H9 (cell line): ENCODE measurements around the gene FBXO5. TPM values are rescaled to one million over a fixed set of nuclear protein-coding genes. Genes with fewer than 3 reads are reported as not detected.
A peak's percentile ranks its signal among the peaks of the same experiment; 100 is the strongest.

ENCODE experiments used
- DNase-seq: peaks from one replicate; pipeline ENCODE4 v3.0.0-alpha.2; 2017
- H2AFZ ChIP-seq: one replicate; pipeline ENCODE4 v1.6.1; 2013; ENCODE audit warnings: mild to moderate bottlenecking, low read length, control low read depth, moderate library complexity
- H2AK5ac ChIP-seq: 2 replicates; pipeline ENCODE4 v1.6.1; 2013; ENCODE audit warnings: low read length, control low read depth, mixed read lengths; ENCODE audit not compliant: insufficient read length
- H2BK120ac ChIP-seq: one replicate; pipeline ENCODE4 v1.6.1; 2013; ENCODE audit warnings: low read depth, mild to moderate bottlenecking, low read length, control low read depth, inconsistent platforms; ENCODE audit not compliant: poor library complexity, severe bottlenecking
- H2BK12ac ChIP-seq: 2 replicates; pipeline ENCODE4 v1.6.1; 2013; ENCODE audit warnings: low read length, control low read depth, mixed read lengths, low read depth; ENCODE audit not compliant: insufficient read length
- H2BK15ac ChIP-seq: 2 replicates; pipeline ENCODE4 v1.6.1; 2013; ENCODE audit warnings: low read depth, low read length, control low read depth
- H2BK20ac ChIP-seq: one replicate; pipeline ENCODE4 v1.6.1; 2013; ENCODE audit warnings: low read depth, mild to moderate bottlenecking, low read length, control low read depth, inconsistent platforms; ENCODE audit not compliant: poor library complexity, severe bottlenecking
- H2BK5ac ChIP-seq: 2 replicates; pipeline ENCODE4 v1.6.1; 2013; ENCODE audit warnings: low read length, control low read depth, mixed read lengths; ENCODE audit not compliant: insufficient read length
- H3K14ac ChIP-seq: 2 replicates; pipeline ENCODE4 v1.6.1; 2013; ENCODE audit warnings: low read length, control low read depth; ENCODE audit not compliant: insufficient read depth
- H3K18ac ChIP-seq: 2 replicates; pipeline ENCODE4 v1.6.1; 2013; ENCODE audit warnings: low read depth, mild to moderate bottlenecking, mixed read lengths, low read length, control low read depth; ENCODE audit not compliant: insufficient read length
- H3K23ac ChIP-seq: 2 replicates; pipeline ENCODE4 v1.6.1; 2013; ENCODE audit warnings: low read length, control low read depth, mixed read lengths, low read depth; ENCODE audit not compliant: insufficient read length
- H3K23me2 ChIP-seq: 2 replicates; pipeline ENCODE4 v1.6.1; 2013; ENCODE audit warnings: low read depth, mild to moderate bottlenecking, mixed read lengths, low read length, control low read depth; ENCODE audit not compliant: insufficient read length, poor library complexity, severe bottlenecking
- H3K27ac ChIP-seq: 2 replicates; pipeline ENCODE4 v1.5.1; 2013; ENCODE audit warnings: low read length, control low read depth, mixed read lengths, low read depth; ENCODE audit not compliant: insufficient read length
- H3K27me3 ChIP-seq: 2 replicates; pipeline ENCODE4 v1.6.1; 2013; ENCODE audit warnings: low read length, control low read depth, inconsistent platforms; ENCODE audit not compliant: insufficient read depth
- H3K4ac ChIP-seq: 2 replicates; pipeline ENCODE4 v1.6.1; 2013; ENCODE audit warnings: low read depth, mild to moderate bottlenecking, control low read depth, inconsistent platforms, low read length, moderate library complexity
- H3K4me1 ChIP-seq: 2 replicates; pipeline ENCODE4 v1.6.1; 2013; ENCODE audit warnings: low read length, control low read depth, inconsistent platforms; ENCODE audit not compliant: insufficient read depth
- H3K4me2 ChIP-seq: 2 replicates; pipeline ENCODE4 v1.6.1; 2013; ENCODE audit warnings: low read length, control low read depth, mixed read lengths; ENCODE audit not compliant: insufficient read length, insufficient read depth
- H3K56ac ChIP-seq: 2 replicates; pipeline ENCODE4 v1.6.1; 2013; ENCODE audit warnings: low read depth, mild to moderate bottlenecking, mixed read lengths, low read length, control low read depth; ENCODE audit not compliant: insufficient read length
- H3K79me1 ChIP-seq: 2 replicates; pipeline ENCODE4 v1.6.1; 2013; ENCODE audit warnings: low read depth, mild to moderate bottlenecking, moderate library complexity, low read length, control low read depth, inconsistent platforms; ENCODE audit not compliant: insufficient read depth, poor library complexity, severe bottlenecking
- H3K79me2 ChIP-seq: 2 replicates; pipeline ENCODE4 v1.6.1; 2013; ENCODE audit warnings: low read length, control low read depth, inconsistent platforms; ENCODE audit not compliant: insufficient read depth
- H3K9ac ChIP-seq: 2 replicates; pipeline ENCODE4 v1.6.1; 2013; ENCODE audit warnings: low read length, control low read depth, mixed read lengths; ENCODE audit not compliant: insufficient read length; ENCODE audit errors: extremely low read depth
- H3K9me3 ChIP-seq: one replicate; pipeline ENCODE4 v1.6.1; 2013; ENCODE audit warnings: low read depth, low read length, inconsistent platforms; ENCODE audit not compliant: control insufficient read depth
- H3T11ph ChIP-seq: one replicate; pipeline ENCODE4 v1.6.1; 2013; ENCODE audit warnings: mild to moderate bottlenecking, low read length, control low read depth, inconsistent platforms
- H4K20me1 ChIP-seq: one replicate; pipeline ENCODE4 v1.6.1; 2013; ENCODE audit not compliant: control insufficient read depth, insufficient read length, insufficient read depth
- H4K5ac ChIP-seq: 2 replicates; pipeline ENCODE4 v1.6.1; 2013; ENCODE audit warnings: low read depth, mild to moderate bottlenecking, mixed read lengths, low read length, control low read depth; ENCODE audit not compliant: insufficient read length
- H4K8ac ChIP-seq: replicated peaks from 2 replicates; pipeline ENCODE4 v1.6.1; 2013; ENCODE audit warnings: low read length, control low read depth, mixed read lengths, low read depth; ENCODE audit not compliant: insufficient read length
- H4K91ac ChIP-seq: 2 replicates; pipeline ENCODE4 v1.6.1; 2013; ENCODE audit warnings: low read depth, mild to moderate bottlenecking, moderate library complexity, mixed read lengths, low read length, control low read depth; ENCODE audit not compliant: insufficient read length
- H3K27ac Mint-ChIP-seq, 3 experiments: 2 replicates in 2 of 3; 3 replicates in 1 of 3; pipeline ENCODE4 v1.8.0; 2020 to 2021; ENCODE audit warnings: mixed read lengths in 3 of 3, mild to moderate bottlenecking in 1 of 3, moderate library complexity in 1 of 3
- H3K27me3 Mint-ChIP-seq: 2 replicates; pipeline ENCODE4 v1.8.0; 2021; ENCODE audit warnings: low read depth, mild to moderate bottlenecking, moderate library complexity, mixed read lengths
- H3K36me3 Mint-ChIP-seq, 3 experiments: 2 replicates in 2 of 3; 3 replicates in 1 of 3; pipeline ENCODE4 v1.8.0; 2020 to 2021; ENCODE audit warnings: low read depth in 3 of 3, mixed read lengths in 3 of 3; ENCODE audit not compliant: insufficient read depth in 1 of 3
- H3K4me1 Mint-ChIP-seq, 2 experiments: 2 replicates each; pipeline ENCODE4 v1.8.0; 2020; ENCODE audit warnings: mixed read lengths in 2 of 2
- H3K4me3 Mint-ChIP-seq, 2 experiments: 2 replicates in 1 of 2; 3 replicates in 1 of 2; pipeline ENCODE4 v1.8.0; 2020 to 2021; ENCODE audit warnings: mild to moderate bottlenecking in 2 of 2, mixed read lengths in 2 of 2, moderate library complexity in 1 of 2
- H3K9me3 Mint-ChIP-seq, 2 experiments: 2 replicates in 1 of 2; 3 replicates in 1 of 2; pipeline ENCODE4 v1.8.0; 2020; ENCODE audit warnings: mild to moderate bottlenecking in 2 of 2, mixed read lengths in 2 of 2, moderate library complexity in 1 of 2
- total RNA-seq: library from RNA; stranded (reverse); gene quantifications from 2 replicates; pipeline ENCODE4 v1.2.1, GENCODE V29; 2021
- TF ChIP-seq, protein P1 (sequence below): fragments of 200-600 bp; sonication (generic); conservative IDR thresholded peaks from 3 replicates; pipeline ENCODE4 v1.8.0; 2021; ENCODE audit warnings: antibody characterized with exemption, mild to moderate bottlenecking

FBXO5 gene
- total RNA-seq, 1 experiment from 2014 or later, result 47.6 TPM

GRCh38 chr6:152977556-152977955, 5.3 kb downstream of the FBXO5 start:
- H3K14ac ChIP-seq, result no peak overlapping the region
- no peak overlapping the region for H2BK12ac ChIP-seq
- H3K18ac ChIP-seq, result no peak overlapping the region
- peaks cover 64% of the 10 kb centered on the region for H3K79me2 ChIP-seq
- no peaks in the 10 kb centered on the region for H3K9me3 ChIP-seq
- H3K4me2 ChIP-seq, result no peak overlapping the region
- no peak overlapping the region for H2AK5ac ChIP-seq
- H4K91ac ChIP-seq, result no peak overlapping the region
- peaks cover 4% of the 10 kb centered on the region for H3K79me1 ChIP-seq
- no peak overlapping the region for H4K8ac ChIP-seq
- no peaks in the 10 kb centered on the region for H3K27me3 ChIP-seq
- no peaks in the 10 kb centered on the region; the same call in 1 of the 2 replicates for H3K4me1 ChIP-seq
- TF ChIP-seq, protein P1, sequence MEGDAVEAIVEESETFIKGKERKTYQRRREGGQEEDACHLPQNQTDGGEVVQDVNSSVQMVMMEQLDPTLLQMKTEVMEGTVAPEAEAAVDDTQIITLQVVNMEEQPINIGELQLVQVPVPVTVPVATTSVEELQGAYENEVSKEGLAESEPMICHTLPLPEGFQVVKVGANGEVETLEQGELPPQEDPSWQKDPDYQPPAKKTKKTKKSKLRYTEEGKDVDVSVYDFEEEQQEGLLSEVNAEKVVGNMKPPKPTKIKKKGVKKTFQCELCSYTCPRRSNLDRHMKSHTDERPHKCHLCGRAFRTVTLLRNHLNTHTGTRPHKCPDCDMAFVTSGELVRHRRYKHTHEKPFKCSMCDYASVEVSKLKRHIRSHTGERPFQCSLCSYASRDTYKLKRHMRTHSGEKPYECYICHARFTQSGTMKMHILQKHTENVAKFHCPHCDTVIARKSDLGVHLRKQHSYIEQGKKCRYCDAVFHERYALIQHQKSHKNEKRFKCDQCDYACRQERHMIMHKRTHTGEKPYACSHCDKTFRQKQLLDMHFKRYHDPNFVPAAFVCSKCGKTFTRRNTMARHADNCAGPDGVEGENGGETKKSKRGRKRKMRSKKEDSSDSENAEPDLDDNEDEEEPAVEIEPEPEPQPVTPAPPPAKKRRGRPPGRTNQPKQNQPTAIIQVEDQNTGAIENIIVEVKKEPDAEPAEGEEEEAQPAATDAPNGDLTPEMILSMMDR, result no peak
- DNase-seq, result no peak
- H2BK20ac ChIP-seq, result no peak overlapping the region
- no peak overlapping the region for H3K56ac ChIP-seq
- H3K36me3 Mint-ChIP-seq, result peaks cover 44 to 63% (median 49%) of the 10 kb centered on the region in 3 experiments; a peak in 6 of 7 replicates
- peak overlapping the region in 1 of 2 experiments; percentile 35; a peak in 1 of 5 replicates for H3K4me3 Mint-ChIP-seq
- no peak overlapping the region for H2BK5ac ChIP-seq
- H2AFZ ChIP-seq, result no peak overlapping the region
- H3K27me3 Mint-ChIP-seq, result no peaks in the 10 kb centered on the region
- H3T11ph ChIP-seq, result no peak overlapping the region
- H3K27ac ChIP-seq, result no peak overlapping the region
- no peak overlapping the region for H2BK120ac ChIP-seq
- H4K5ac ChIP-seq, result no peak overlapping the region
- H3K23ac ChIP-seq, result no peak overlapping the region
- no peak overlapping the region for H2BK15ac ChIP-seq
- H3K4ac ChIP-seq, result no peak overlapping the region
- no peaks in the 10 kb centered on the region for H4K20me1 ChIP-seq
- H3K9me3 Mint-ChIP-seq, result no peaks in the 10 kb centered on the region
- H3K27ac Mint-ChIP-seq, result peak overlapping the region in 1 of 3 experiments; percentile 44; a peak in 1 of 7 replicates
- H3K23me2 ChIP-seq, result peaks cover 3% of the 10 kb centered on the region
- peaks cover 50 to 52% of the 10 kb centered on the region in 2 experiments for H3K4me1 Mint-ChIP-seq
- H3K9ac ChIP-seq, result no peak overlapping the region
